ENCODE results near the gene RPS6KA2.

GRCh38 chr6:166614171-166614583, 12.9 kb downstream of the RPS6KA2 start:
- TF ChIP-seq, protein P1, sequence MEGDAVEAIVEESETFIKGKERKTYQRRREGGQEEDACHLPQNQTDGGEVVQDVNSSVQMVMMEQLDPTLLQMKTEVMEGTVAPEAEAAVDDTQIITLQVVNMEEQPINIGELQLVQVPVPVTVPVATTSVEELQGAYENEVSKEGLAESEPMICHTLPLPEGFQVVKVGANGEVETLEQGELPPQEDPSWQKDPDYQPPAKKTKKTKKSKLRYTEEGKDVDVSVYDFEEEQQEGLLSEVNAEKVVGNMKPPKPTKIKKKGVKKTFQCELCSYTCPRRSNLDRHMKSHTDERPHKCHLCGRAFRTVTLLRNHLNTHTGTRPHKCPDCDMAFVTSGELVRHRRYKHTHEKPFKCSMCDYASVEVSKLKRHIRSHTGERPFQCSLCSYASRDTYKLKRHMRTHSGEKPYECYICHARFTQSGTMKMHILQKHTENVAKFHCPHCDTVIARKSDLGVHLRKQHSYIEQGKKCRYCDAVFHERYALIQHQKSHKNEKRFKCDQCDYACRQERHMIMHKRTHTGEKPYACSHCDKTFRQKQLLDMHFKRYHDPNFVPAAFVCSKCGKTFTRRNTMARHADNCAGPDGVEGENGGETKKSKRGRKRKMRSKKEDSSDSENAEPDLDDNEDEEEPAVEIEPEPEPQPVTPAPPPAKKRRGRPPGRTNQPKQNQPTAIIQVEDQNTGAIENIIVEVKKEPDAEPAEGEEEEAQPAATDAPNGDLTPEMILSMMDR (IDR thresholded peaks at IDR 0.05): no peak
- no peak for TF ChIP-seq POLR2A (IDR thresholded peaks at IDR 0.05)
